Trophoblast cell (in vitro differentiated cells and primary cell): ENCODE measurements around the gene NLRP6.
A peak's percentile ranks its signal among the peaks of the same experiment; 100 is the strongest.

Experiments
- DNase-seq, 2 donors: peaks; one replicate each; pipeline ENCODE4 v3.0.0-alpha.2; 2016
- H2AFZ ChIP-seq: 2 replicates; pipeline ENCODE4 v1.6.1; 2013; ENCODE audit warnings: low read length, moderate library complexity, mild to moderate bottlenecking; ENCODE audit not compliant: insufficient read depth, poor library complexity
- H2AK5ac ChIP-seq: 2 replicates; pipeline ENCODE4 v1.6.1; 2013; ENCODE audit warnings: mild to moderate bottlenecking, low read length
- H2BK120ac ChIP-seq: 2 replicates; pipeline ENCODE4 v1.6.1; 2013; ENCODE audit warnings: low read length, mild to moderate bottlenecking, moderate library complexity; ENCODE audit not compliant: insufficient read depth, poor library complexity
- H2BK12ac ChIP-seq: 2 replicates; pipeline ENCODE4 v1.6.1; 2013; ENCODE audit warnings: mild to moderate bottlenecking, low read length, moderate library complexity
- H2BK5ac ChIP-seq: 2 replicates; pipeline ENCODE4 v1.6.1; 2013; ENCODE audit warnings: low read length, low read depth, moderate library complexity, mild to moderate bottlenecking; ENCODE audit not compliant: poor library complexity
- H3K14ac ChIP-seq: 2 replicates; pipeline ENCODE4 v1.6.1; 2013; ENCODE audit warnings: mild to moderate bottlenecking, low read length
- H3K18ac ChIP-seq: 2 replicates; pipeline ENCODE4 v1.6.1; 2013; ENCODE audit warnings: mild to moderate bottlenecking, low read length
- H3K23ac ChIP-seq: 2 replicates; pipeline ENCODE4 v1.6.1; 2013; ENCODE audit warnings: low read length
- H3K27ac ChIP-seq: 2 replicates; pipeline ENCODE4 v1.5.1; 2013; ENCODE audit warnings: low read depth, mild to moderate bottlenecking, inconsistent platforms, low read length, moderate library complexity
- H3K27me3 ChIP-seq: 2 replicates; pipeline ENCODE4 v1.6.1; 2013; ENCODE audit warnings: inconsistent platforms, mild to moderate bottlenecking, low read length, moderate library complexity; ENCODE audit not compliant: insufficient read depth
- H3K36me3 ChIP-seq, 2 experiments: 1 replicate in 1 of 2; 2 replicates in 1 of 2; pipeline ENCODE4 v1.6.1; 2013; ENCODE audit warnings: low read length in 2 of 2, mild to moderate bottlenecking in 2 of 2, moderate library complexity in 1 of 2; ENCODE audit not compliant: insufficient read depth in 2 of 2, control insufficient read depth in 1 of 2
- H3K4ac ChIP-seq: 2 replicates; pipeline ENCODE4 v1.6.1; 2013; ENCODE audit warnings: low read depth, mild to moderate bottlenecking, low read length, moderate library complexity
- H3K4me1 ChIP-seq, 2 experiments: 1 replicate in 1 of 2; 2 replicates in 1 of 2; pipeline ENCODE4 v1.6.1; 2013; ENCODE audit warnings: low read length in 2 of 2, mild to moderate bottlenecking in 2 of 2, moderate library complexity in 1 of 2; ENCODE audit not compliant: insufficient read depth in 2 of 2, control insufficient read depth in 1 of 2
- H3K4me2 ChIP-seq: 2 replicates; pipeline ENCODE4 v1.6.1; 2013; ENCODE audit warnings: inconsistent platforms, mild to moderate bottlenecking, low read length, moderate library complexity
- H3K4me3 ChIP-seq: 2 replicates; pipeline ENCODE4 v1.5.1; 2013; ENCODE audit warnings: mild to moderate bottlenecking, low read depth, low read length, inconsistent platforms
- H3K79me1 ChIP-seq: one replicate; pipeline ENCODE4 v1.6.1; 2013; ENCODE audit warnings: low read length
- H3K79me2 ChIP-seq: 2 replicates; pipeline ENCODE4 v1.6.1; 2013; ENCODE audit warnings: low read length, mild to moderate bottlenecking; ENCODE audit not compliant: control insufficient read depth, insufficient read depth, poor library complexity
- H3K9ac ChIP-seq: 2 replicates; pipeline ENCODE4 v1.6.1; 2013; ENCODE audit warnings: mild to moderate bottlenecking, low read length
- H3K9me3 ChIP-seq: 2 replicates; pipeline ENCODE4 v1.6.1; 2013; ENCODE audit warnings: low read depth, mild to moderate bottlenecking, control low read depth, inconsistent platforms, low read length; ENCODE audit not compliant: insufficient read depth
- H4K12ac ChIP-seq: 2 replicates; pipeline ENCODE4 v1.6.1; 2013; ENCODE audit warnings: low read depth, mild to moderate bottlenecking, low read length, moderate library complexity
- H4K8ac ChIP-seq: 2 replicates; pipeline ENCODE4 v1.6.1; 2013; ENCODE audit warnings: low read depth, mild to moderate bottlenecking, low read length, moderate library complexity
- H4K91ac ChIP-seq: one replicate; pipeline ENCODE4 v1.6.1; 2013; ENCODE audit warnings: low read depth, mild to moderate bottlenecking, low read length, moderate library complexity
- WGBS: extraction: QIAGEN DNeasy Blood & Tissue Kit; methylation state at CpG from one replicate; pipeline ENCODE4 v1.1.7; 2013; ENCODE audit warnings: missing lambda C conversion rate; ENCODE audit not compliant: insufficient read length, insufficient coverage; ENCODE audit errors: extremely low coverage; 5-methylcytosine and 5-hydroxymethylcytosine counted together

The NLRP6 gene

GRCh38 chr11:250274-250673 lies 27.9 kb upstream of the NLRP6 start:
- no peak overlapping the region for H4K12ac ChIP-seq
- WGBS: no CpG with 5 or more reads among the region's 5 CpGs
- no peak overlapping the region for H3K9ac ChIP-seq
- H3K23ac ChIP-seq: no peak overlapping the region
- peaks cover 2% of the 10 kb centered on the region for H3K9me3 ChIP-seq
- H3K27me3 ChIP-seq: no peaks in the 10 kb centered on the region
- H3K4me2 ChIP-seq: no peak overlapping the region
- no peak overlapping the region for H4K8ac ChIP-seq
- H3K79me2 ChIP-seq: no peaks in the 10 kb centered on the region
- H3K27ac ChIP-seq: no peak overlapping the region
- no peak overlapping the region for H2AK5ac ChIP-seq
- no peak overlapping the region for H3K14ac ChIP-seq
- no peak overlapping the region for H2BK120ac ChIP-seq
- no peak overlapping the region for H2BK5ac ChIP-seq
- peaks cover 47 to 63% of the 10 kb centered on the region in 2 experiments for H3K36me3 ChIP-seq
- no peak overlapping the region for H2BK12ac ChIP-seq
- no peak for DNase-seq
- H3K4ac ChIP-seq: no peak overlapping the region
- H3K79me1 ChIP-seq: no peaks in the 10 kb centered on the region
- H4K91ac ChIP-seq: no peak overlapping the region
- no peak overlapping the region for H3K18ac ChIP-seq
- H3K4me1 ChIP-seq: no peaks in the 10 kb centered on the region
- no peak overlapping the region for H3K4me3 ChIP-seq
- H2AFZ ChIP-seq: no peak overlapping the region

- no peak overlapping the region for H3K4me3 ChIP-seq
- H2BK120ac ChIP-seq: no peak overlapping the region
- no peak overlapping the region for H3K9ac ChIP-seq
- peaks cover 2% of the 10 kb centered on the region for H3K9me3 ChIP-seq
- no peak overlapping the region for H2AK5ac ChIP-seq
- no peak overlapping the region for H3K4ac ChIP-seq
- no peaks in the 10 kb centered on the region for H3K79me1 ChIP-seq
- H3K14ac ChIP-seq: no peak overlapping the region
- H3K27ac ChIP-seq: no peak overlapping the region
- DNase-seq: peak; percentile 38 to 69
- no peaks in the 10 kb centered on the region for H3K79me2 ChIP-seq
- H3K23ac ChIP-seq: no peak overlapping the region
- no peak overlapping the region for H2BK5ac ChIP-seq
- H4K91ac ChIP-seq: no peak overlapping the region
- no peak overlapping the region for H4K12ac ChIP-seq
- no peak overlapping the region for H3K18ac ChIP-seq
- WGBS: no CpG with 5 or more reads among the region's 10 CpGs
- no peak overlapping the region for H2BK12ac ChIP-seq
- H3K4me1 ChIP-seq: no peaks in the 10 kb centered on the region
- no peak overlapping the region for H4K8ac ChIP-seq
- H2AFZ ChIP-seq: no peak overlapping the region
- H3K36me3 ChIP-seq: peaks cover 43 to 59% of the 10 kb centered on the region in 2 experiments
- H3K27me3 ChIP-seq: no peaks in the 10 kb centered on the region
- no peak overlapping the region for H3K4me2 ChIP-seq
Measured at GRCh38 chr11:250740-251299, 27.4 kb upstream of the NLRP6 start.

- H2AK5ac ChIP-seq: no peak overlapping the region
- no peak overlapping the region for H4K8ac ChIP-seq
- no peaks in the 10 kb centered on the region for H3K27me3 ChIP-seq
- peaks cover 36 to 51% of the 10 kb centered on the region in 2 experiments for H3K36me3 ChIP-seq
- DNase-seq: peak in 1 of 2 donors; percentile 9
- WGBS: no CpG with 5 or more reads among the region's 10 CpGs
- H4K91ac ChIP-seq: no peak overlapping the region
- no peak overlapping the region for H3K23ac ChIP-seq
- H3K4me2 ChIP-seq: no peak overlapping the region
- H2BK12ac ChIP-seq: no peak overlapping the region
- no peak overlapping the region for H2BK120ac ChIP-seq
- H3K4me1 ChIP-seq: no peaks in the 10 kb centered on the region
- H3K79me1 ChIP-seq: no peaks in the 10 kb centered on the region
- H3K79me2 ChIP-seq: no peaks in the 10 kb centered on the region
- H3K9me3 ChIP-seq: peaks cover 4% of the 10 kb centered on the region
- H3K4ac ChIP-seq: no peak overlapping the region
- no peak overlapping the region for H3K9ac ChIP-seq
- no peak overlapping the region for H2AFZ ChIP-seq
- no peak overlapping the region for H3K4me3 ChIP-seq
- H3K14ac ChIP-seq: no peak overlapping the region
- no peak overlapping the region for H2BK5ac ChIP-seq
- no peak overlapping the region for H3K18ac ChIP-seq
- H4K12ac ChIP-seq: no peak overlapping the region
- no peak overlapping the region for H3K27ac ChIP-seq
Measured at GRCh38 chr11:251550-251949, 26.7 kb upstream of the NLRP6 start.

DNA sequence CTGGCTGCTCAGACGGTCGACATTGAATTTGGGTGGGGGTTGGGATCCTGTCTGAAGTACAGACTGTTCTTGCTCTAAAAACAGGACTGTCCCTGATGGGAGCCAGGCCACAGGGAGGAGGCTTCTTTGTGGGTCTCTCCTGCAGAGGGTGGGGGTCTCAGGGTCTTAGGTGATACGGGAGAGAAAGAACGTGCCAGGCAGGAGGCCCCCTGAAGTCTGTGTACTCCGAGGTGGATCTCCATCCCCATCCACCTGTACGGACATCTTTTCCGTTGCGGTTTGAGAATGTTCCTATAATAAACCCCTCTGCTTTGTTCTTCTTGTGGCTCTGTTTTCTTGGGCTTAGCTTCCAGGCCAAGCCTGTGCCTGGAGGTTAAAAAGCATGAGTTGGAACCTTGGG lies 25.5 kb upstream of the NLRP6 start:
- H3K36me3 ChIP-seq: peaks cover 36 to 47% of the 10 kb centered on the region in 2 experiments
- H3K18ac ChIP-seq: no peak overlapping the region
- no peak overlapping the region for H4K12ac ChIP-seq
- H4K8ac ChIP-seq: no peak overlapping the region
- H3K27ac ChIP-seq: no peak overlapping the region
- H3K4me1 ChIP-seq: no peaks in the 10 kb centered on the region
- H3K9me3 ChIP-seq: peaks cover 4% of the 10 kb centered on the region
- H2AFZ ChIP-seq: no peak overlapping the region
- no peaks in the 10 kb centered on the region for H3K27me3 ChIP-seq
- no peak overlapping the region for H3K4ac ChIP-seq
- no peak overlapping the region for H2BK120ac ChIP-seq
- no peak overlapping the region for H2AK5ac ChIP-seq
- H3K23ac ChIP-seq: no peak overlapping the region
- no peak overlapping the region for H3K9ac ChIP-seq
- H3K4me3 ChIP-seq: no peak overlapping the region
- no CpG with 5 or more reads among the region's 8 CpGs for WGBS
- H4K91ac ChIP-seq: no peak overlapping the region
- no peak overlapping the region for H3K14ac ChIP-seq
- H2BK5ac ChIP-seq: no peak overlapping the region
- no peaks in the 10 kb centered on the region for H3K79me1 ChIP-seq
- H3K79me2 ChIP-seq: no peaks in the 10 kb centered on the region
- H2BK12ac ChIP-seq: no peak overlapping the region
- no peak overlapping the region for H3K4me2 ChIP-seq
- DNase-seq: no peak
